Measurements from ENCODE around the gene ZMYND12.

GRCh38 chr1:42439940-42440339 is 15.9 kb downstream of the ZMYND12 start:
- TF ChIP-seq CTCF (IDR thresholded peaks at IDR 0.05) (no peak), EP300 (IDR thresholded peaks at IDR 0.05) (no peak)

Data from sigmoid colon (tissue), 4 donors.